ENCODE results near the gene ENSA.
"Not testable (repeated sequence)": the region's sequence is repeated elsewhere in the genome, so short reads cannot be mapped to it uniquely, and the experiment has no call there.

DNA sequence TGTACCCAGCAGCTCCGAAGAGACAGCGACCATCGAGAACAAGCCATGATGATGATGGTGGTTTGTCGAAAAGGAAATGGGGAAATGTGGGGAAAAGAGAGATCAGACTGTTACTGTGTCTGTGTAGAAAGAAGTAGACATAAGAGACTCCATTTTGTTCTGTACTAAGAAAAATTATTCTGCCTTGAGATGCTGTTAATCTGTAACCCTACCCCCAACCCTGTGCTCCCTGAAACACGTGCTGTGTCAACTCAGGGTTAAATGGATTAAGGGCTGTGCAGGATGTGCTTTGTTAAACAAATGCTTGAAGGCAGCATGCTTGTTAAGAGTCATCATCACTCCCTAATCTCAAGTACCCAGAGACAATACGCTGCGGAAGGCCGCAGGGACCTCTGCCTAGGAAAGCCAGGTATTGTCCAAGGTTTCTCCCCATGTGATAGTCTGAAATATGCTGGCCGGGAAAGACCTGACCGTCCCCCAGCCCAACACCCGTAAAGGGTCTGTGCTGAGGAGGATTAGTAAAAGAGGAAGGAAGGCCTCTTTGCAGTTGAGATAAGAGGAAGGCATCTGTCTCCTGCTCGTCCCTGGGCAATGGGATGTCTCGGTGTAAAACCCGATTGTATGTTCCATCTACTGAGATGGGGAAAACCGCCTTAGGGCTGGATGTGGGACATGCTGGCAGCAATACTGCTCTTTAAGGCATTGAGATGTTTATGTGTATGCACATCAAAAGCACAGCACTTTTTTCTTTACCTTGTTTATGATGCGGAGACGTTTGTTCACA lies 5.6 kb upstream of the ENSA start:
- TF ChIP-seq, protein P1, sequence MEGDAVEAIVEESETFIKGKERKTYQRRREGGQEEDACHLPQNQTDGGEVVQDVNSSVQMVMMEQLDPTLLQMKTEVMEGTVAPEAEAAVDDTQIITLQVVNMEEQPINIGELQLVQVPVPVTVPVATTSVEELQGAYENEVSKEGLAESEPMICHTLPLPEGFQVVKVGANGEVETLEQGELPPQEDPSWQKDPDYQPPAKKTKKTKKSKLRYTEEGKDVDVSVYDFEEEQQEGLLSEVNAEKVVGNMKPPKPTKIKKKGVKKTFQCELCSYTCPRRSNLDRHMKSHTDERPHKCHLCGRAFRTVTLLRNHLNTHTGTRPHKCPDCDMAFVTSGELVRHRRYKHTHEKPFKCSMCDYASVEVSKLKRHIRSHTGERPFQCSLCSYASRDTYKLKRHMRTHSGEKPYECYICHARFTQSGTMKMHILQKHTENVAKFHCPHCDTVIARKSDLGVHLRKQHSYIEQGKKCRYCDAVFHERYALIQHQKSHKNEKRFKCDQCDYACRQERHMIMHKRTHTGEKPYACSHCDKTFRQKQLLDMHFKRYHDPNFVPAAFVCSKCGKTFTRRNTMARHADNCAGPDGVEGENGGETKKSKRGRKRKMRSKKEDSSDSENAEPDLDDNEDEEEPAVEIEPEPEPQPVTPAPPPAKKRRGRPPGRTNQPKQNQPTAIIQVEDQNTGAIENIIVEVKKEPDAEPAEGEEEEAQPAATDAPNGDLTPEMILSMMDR (IDR thresholded peaks at IDR 0.05): not testable (repeated sequence)
- not testable (repeated sequence) for TF ChIP-seq EP300, POLR2AphosphoS5, POLR2A (IDR thresholded peaks at IDR 0.05)
